ENCODE data around the gene SORCS2. TPM values are rescaled to one million over a fixed set of nuclear protein-coding genes. Genes with fewer than 3 reads are reported as not detected.
A peak's percentile ranks its signal among the peaks of the same experiment; 100 is the strongest.

Gene SORCS2
- total and polyA plus RNA-seq, 2 of the 13 experiments (the other 11 are each of a cell fraction or from before 2014, with no cell fraction given) = 0.82 to 1.0 TPM

- TF ChIP-seq DZIP1 (CRISPR knock-in tag; IDR thresholded peaks at IDR 0.05) (no peak), ZNF354B (CRISPR knock-in tag; IDR thresholded peaks at IDR 0.05) (no peak), SALL2 (CRISPR knock-in tag; IDR thresholded peaks at IDR 0.05) (0 out of 2 replicates have a peak, but pooled peaks have one; percentile 34), HNRNPLL (IDR thresholded peaks at IDR 0.05; ENCODE audit: low read depth, low read length, poor library complexity, severe bottlenecking) (no peak), LCORL (IDR thresholded peaks at IDR 0.05) (no peak), LCORL (CRISPR knock-in tag; IDR thresholded peaks at IDR 0.05) (0 out of 2 replicates have a peak, but pooled peaks have one; percentile 57), JUN (CRISPR knock-in tag; IDR thresholded peaks at IDR 0.05) (no peak), POLR2AphosphoS5 (IDR thresholded peaks at IDR 0.05; ENCODE audit: low read depth, low read length) (0 out of 2 replicates have a peak, but pooled peaks have one; percentile 31), RBAK (CRISPR knock-in tag; IDR thresholded peaks at IDR 0.05) (0 out of 2 replicates have a peak, but pooled peaks have one; percentile 55), ZBTB33 (CRISPR knock-in tag; IDR thresholded peaks at IDR 0.05) (no peak), ZNF891 (CRISPR knock-in tag; IDR thresholded peaks at IDR 0.05) (0 out of 2 replicates have a peak, but pooled peaks have one; percentile 25), HNRNPL (IDR thresholded peaks at IDR 0.05; ENCODE audit: low read depth, low read length) (no peak), HMGXB4 (CRISPR knock-in tag; IDR thresholded peaks at IDR 0.05; ENCODE audit: borderline replicate concordance in 1 of 2, low read depth in 1 of 2) (no peak), ZNF326 (CRISPR knock-in tag; IDR thresholded peaks at IDR 0.05; ENCODE audit: borderline replicate concordance) (no peak), ZNF768 (CRISPR knock-in tag; IDR thresholded peaks at IDR 0.05) (0 out of 2 replicates have a peak, but pooled peaks have one; percentile 31), ZNF17 (CRISPR knock-in tag; IDR thresholded peaks at IDR 0.05) (no peak), MTF2 (CRISPR knock-in tag; IDR thresholded peaks at IDR 0.05; ENCODE audit: borderline replicate concordance) (no peak), ZNF674 (CRISPR knock-in tag; IDR thresholded peaks at IDR 0.05; ENCODE audit: low read depth) (no peak), JUNB (CRISPR knock-in tag; IDR thresholded peaks at IDR 0.05; ENCODE audit: borderline replicate concordance) (no peak), HOXA5 (CRISPR knock-in tag; IDR thresholded peaks at IDR 0.05) (no peak), ZNF580 (CRISPR knock-in tag; IDR thresholded peaks at IDR 0.05; ENCODE audit: borderline replicate concordance, low read depth) (no peak), ZMYM4 (CRISPR knock-in tag; IDR thresholded peaks at IDR 0.05) (0 out of 2 replicates have a peak, but pooled peaks have one; percentile 27)
Measured at GRCh38 chr4:7515390-7515902, 323.1 kb downstream of the SORCS2 start (continued).
